Hepatocyte (in vitro differentiated cells): ENCODE results near the gene MLLT1. TPM values are rescaled to one million over a fixed set of nuclear protein-coding genes. Genes with fewer than 3 reads are reported as not detected.

Experiments
- DNase-seq: peaks from one replicate; pipeline ENCODE4 v3.0.0-alpha.2; 2016; ENCODE audit warnings: low spot score
- H2AFZ ChIP-seq: fragments of 200-600 bp; sonication (generic); 2 replicates; pipeline ENCODE4 v1.6.0; 2016; ENCODE audit warnings: antibody characterized with exemption, mild to moderate bottlenecking
- H3K27ac ChIP-seq: fragments of 200-600 bp; sonication (generic); 2 replicates; pipeline ENCODE4 v1.5.1; 2016; ENCODE audit warnings: mild to moderate bottlenecking
- H3K27me3 ChIP-seq: fragments of 200-600 bp; sonication (generic); 2 replicates; pipeline ENCODE4 v1.6.1; 2016
- H3K36me3 ChIP-seq: fragments of 200-600 bp; sonication (generic); replicated peaks from 2 replicates; pipeline ENCODE4 v1.5.1; 2016; ENCODE audit warnings: low read depth; ENCODE audit not compliant: insufficient read depth
- H3K4me1 ChIP-seq: fragments of 200-600 bp; sonication (generic); 2 replicates; pipeline ENCODE4 v1.5.1; 2016; ENCODE audit warnings: mild to moderate bottlenecking, moderate library complexity; ENCODE audit not compliant: insufficient read depth
- H3K4me2 ChIP-seq: fragments of 200-600 bp; sonication (generic); 2 replicates; pipeline ENCODE4 v1.6.0; 2016
- H3K4me3 ChIP-seq: fragments of 200-600 bp; sonication (generic); 2 replicates; pipeline ENCODE4 v1.5.1; 2016; ENCODE audit warnings: mild to moderate bottlenecking
- H3K79me2 ChIP-seq: fragments of 200-600 bp; sonication (generic); 2 replicates; pipeline ENCODE4 v1.6.0; 2017; ENCODE audit warnings: mild to moderate bottlenecking
- H3K9me2 ChIP-seq: fragments of 200-600 bp; sonication (generic); replicated peaks from 2 replicates; pipeline ENCODE4 v1.6.0; 2017; ENCODE audit warnings: mild to moderate bottlenecking; ENCODE audit not compliant: insufficient read depth
- H3K9me3 ChIP-seq: fragments of 200-600 bp; sonication (generic); 2 replicates; pipeline ENCODE4 v1.5.1; 2016; ENCODE audit warnings: low read depth, mild to moderate bottlenecking
- H4K20me1 ChIP-seq: fragments of 200-600 bp; sonication (generic); 2 replicates; pipeline ENCODE4 v1.6.0; 2016; ENCODE audit warnings: mild to moderate bottlenecking; ENCODE audit not compliant: insufficient read depth, poor library complexity, severe bottlenecking
- EZH2 ChIP-seq: fragments of 200-600 bp; sonication (generic); IDR thresholded peaks from 2 replicates; pipeline ENCODE4 v1.6.1; 2016; ENCODE audit warnings: antibody characterized with exemption, mild to moderate bottlenecking, borderline replicate concordance
- EZH2phosphoT487 ChIP-seq: fragments of 200-600 bp; sonication (generic); IDR thresholded peaks from one replicate; pipeline ENCODE4 v1.6.1; 2018; ENCODE audit warnings: antibody characterized with exemption, mild to moderate bottlenecking, low read depth, moderate library complexity; ENCODE audit not compliant: unreplicated experiment, severe bottlenecking
- WGBS: methylation state at CpG from one replicate; pipeline ENCODE4 v1.1.6; 2016; ENCODE audit warnings: low lambda C conversion rate; ENCODE audit errors: missing lambda C conversion rate; 5-methylcytosine and 5-hydroxymethylcytosine counted together
- polyA plus RNA-seq: library from polyadenylated mRNA; unstranded; fragments of >200 nt; fragmentation: Nextera tagmentation; extraction: Ambion mirVana; gene quantifications from 2 replicates; pipeline ENCODE4 v1.2.1, GENCODE V29; 2016
- total RNA-seq: library from RNA; depleted of rRNA; stranded (reverse); fragments of >200 nt; gene quantifications from 2 replicates; pipeline ENCODE4 v1.2.3, GENCODE V29; 2014
- TF ChIP-seq, protein P1 (sequence below): fragments of 200-600 bp; sonication (generic); IDR thresholded peaks from 2 replicates; pipeline ENCODE4 v1.5.1; 2016; ENCODE audit warnings: antibody characterized with exemption, mild to moderate bottlenecking; ENCODE audit not compliant: poor library complexity

MLLT1 gene
- total and polyA plus RNA-seq, 2 experiments from 2014 or later, result 17.2 to 23.3 TPM

DNA sequence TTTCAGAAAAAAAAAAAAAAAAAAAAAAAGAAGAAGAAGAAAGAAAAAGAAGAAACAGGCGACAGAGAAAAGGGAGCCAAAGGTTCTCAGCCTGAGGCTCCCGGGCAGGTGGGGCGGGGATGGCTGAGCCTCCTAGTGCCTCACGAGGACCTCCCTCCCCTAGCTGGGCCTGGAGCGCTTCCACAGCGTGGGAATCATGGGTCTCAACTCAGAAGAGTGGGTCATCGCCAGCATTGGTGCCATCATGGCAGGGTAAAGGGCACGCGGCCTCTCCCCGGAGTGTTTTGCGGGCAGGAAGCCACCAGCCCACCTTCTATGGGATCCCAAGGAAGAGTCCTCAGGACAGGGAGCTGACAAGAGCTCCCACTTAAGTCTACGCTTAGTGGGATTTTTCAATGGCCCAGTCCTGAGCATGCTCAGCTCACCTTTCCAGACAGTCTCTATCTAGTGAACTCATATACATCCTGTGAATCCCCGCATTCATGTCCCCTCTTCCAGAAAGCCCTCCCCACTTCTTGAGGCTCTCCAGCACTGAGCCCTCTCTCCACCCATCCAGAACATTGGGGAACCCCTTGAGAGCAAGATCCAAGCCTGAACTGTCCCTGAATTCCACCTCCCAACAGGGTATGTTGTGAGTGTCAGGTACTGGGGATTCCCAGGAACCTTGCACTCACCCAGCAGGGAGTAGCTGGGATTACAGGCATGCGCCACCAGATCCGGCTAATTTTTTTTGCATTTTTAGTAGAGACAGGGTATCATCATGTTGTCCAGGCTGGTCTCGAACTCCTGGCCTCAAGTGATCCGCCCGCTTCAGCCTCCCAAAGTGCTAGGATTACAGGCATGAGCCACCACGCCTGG is 74.7 kb downstream of the MLLT1 start:
- no peak overlapping the region for H3K4me3 ChIP-seq
- no peak overlapping the region for H3K4me2 ChIP-seq
- H3K79me2 ChIP-seq, result no peaks in the 10 kb centered on the region
- TF ChIP-seq EZH2 (no peak), EZH2phosphoT487 (no peak)
- TF ChIP-seq, protein P1, sequence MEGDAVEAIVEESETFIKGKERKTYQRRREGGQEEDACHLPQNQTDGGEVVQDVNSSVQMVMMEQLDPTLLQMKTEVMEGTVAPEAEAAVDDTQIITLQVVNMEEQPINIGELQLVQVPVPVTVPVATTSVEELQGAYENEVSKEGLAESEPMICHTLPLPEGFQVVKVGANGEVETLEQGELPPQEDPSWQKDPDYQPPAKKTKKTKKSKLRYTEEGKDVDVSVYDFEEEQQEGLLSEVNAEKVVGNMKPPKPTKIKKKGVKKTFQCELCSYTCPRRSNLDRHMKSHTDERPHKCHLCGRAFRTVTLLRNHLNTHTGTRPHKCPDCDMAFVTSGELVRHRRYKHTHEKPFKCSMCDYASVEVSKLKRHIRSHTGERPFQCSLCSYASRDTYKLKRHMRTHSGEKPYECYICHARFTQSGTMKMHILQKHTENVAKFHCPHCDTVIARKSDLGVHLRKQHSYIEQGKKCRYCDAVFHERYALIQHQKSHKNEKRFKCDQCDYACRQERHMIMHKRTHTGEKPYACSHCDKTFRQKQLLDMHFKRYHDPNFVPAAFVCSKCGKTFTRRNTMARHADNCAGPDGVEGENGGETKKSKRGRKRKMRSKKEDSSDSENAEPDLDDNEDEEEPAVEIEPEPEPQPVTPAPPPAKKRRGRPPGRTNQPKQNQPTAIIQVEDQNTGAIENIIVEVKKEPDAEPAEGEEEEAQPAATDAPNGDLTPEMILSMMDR, result no peak
- no peaks in the 10 kb centered on the region for H3K36me3 ChIP-seq
- DNase-seq, result no peak
- H3K9me3 ChIP-seq, result no peaks in the 10 kb centered on the region
- H2AFZ ChIP-seq, result no peak overlapping the region
- H3K27ac ChIP-seq, result no peak overlapping the region
- no peaks in the 10 kb centered on the region for H3K27me3 ChIP-seq
- no peaks in the 10 kb centered on the region for H4K20me1 ChIP-seq
- H3K4me1 ChIP-seq, result peaks cover 1% of the 10 kb centered on the region
- 89% methylated on average over 19 of the region's 19 CpGs for WGBS
- H3K9me2 ChIP-seq, result no peaks in the 10 kb centered on the region

DNA sequence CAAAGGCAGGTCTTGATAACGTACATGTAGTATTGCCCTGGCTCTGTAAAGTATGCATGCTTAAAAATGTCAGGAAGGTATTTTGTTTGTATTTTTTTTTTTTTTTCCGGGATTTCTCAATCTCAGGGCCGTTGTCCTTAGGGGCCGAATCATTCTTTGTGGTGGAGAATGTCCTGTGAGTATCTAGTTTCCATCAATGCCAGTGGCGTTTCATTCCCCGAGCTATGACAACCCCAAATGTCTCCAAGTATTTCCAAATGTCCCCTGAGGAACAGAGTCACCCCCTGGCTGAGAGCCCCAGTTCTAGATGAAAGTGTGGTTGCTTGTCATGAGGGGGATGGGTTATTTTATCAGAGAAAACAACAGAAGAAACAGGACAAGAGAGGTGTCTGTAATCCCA is 75.6 kb downstream of the MLLT1 start:
- 70% methylated on average over 6 of the region's 6 CpGs for WGBS
- H3K36me3 ChIP-seq, result no peaks in the 10 kb centered on the region
- no peaks in the 10 kb centered on the region for H4K20me1 ChIP-seq
- no peak overlapping the region for H3K27ac ChIP-seq
- no peaks in the 10 kb centered on the region for H3K27me3 ChIP-seq
- no peak for DNase-seq
- no peak overlapping the region for H2AFZ ChIP-seq
- H3K9me2 ChIP-seq, result no peaks in the 10 kb centered on the region
- H3K4me2 ChIP-seq, result no peak overlapping the region
- peaks cover 4% of the 10 kb centered on the region for H3K4me1 ChIP-seq
- no peak overlapping the region for H3K4me3 ChIP-seq
- no peaks in the 10 kb centered on the region for H3K79me2 ChIP-seq
- no peaks in the 10 kb centered on the region for H3K9me3 ChIP-seq
- TF ChIP-seq, protein P1, result no peak
- TF ChIP-seq EZH2phosphoT487 (no peak), EZH2 (no peak)

DNA sequence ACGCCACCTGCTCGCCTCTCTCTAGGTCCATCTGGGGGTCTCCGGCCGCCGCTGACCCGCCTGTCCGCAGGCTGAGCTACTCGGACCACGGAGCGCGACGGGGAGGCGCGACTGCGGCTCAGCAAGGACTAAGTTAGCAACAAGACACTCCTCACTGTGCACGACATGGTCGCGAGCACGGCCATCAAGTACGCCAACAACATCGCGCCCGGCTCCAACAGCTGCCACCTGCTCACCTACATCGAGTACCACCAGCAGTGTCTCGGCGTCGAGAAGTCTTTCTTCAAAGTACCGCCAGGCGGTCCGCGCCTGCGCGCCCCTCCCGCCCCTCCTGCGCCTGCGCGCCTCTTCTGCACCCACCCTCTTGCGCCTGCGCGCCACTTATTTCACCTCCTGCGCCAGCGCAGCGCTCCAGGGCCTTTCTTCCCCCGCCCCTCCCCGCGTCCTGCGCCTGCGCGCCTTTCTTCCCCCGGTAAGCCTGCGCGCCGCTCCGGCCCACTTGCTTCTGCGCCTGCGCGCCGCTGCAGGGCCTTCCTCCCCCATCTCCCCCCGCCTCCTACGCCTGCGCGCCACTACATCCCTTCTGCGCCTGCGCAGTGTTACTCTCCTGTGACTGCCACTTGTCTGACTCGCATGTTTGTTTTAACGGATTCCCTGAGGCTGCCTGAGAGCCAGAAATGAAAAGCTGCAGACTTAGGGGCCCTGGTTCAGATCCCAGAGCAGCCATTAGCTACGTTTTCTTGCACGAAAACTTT is 80.4 kb downstream of the MLLT1 start:
- H3K4me2 ChIP-seq, result peak overlapping the region; percentile 82
- H3K4me1 ChIP-seq, result peaks cover 4% of the 10 kb centered on the region
- H3K79me2 ChIP-seq, result peaks cover 9% of the 10 kb centered on the region
- no peaks in the 10 kb centered on the region for H3K27me3 ChIP-seq
- no peaks in the 10 kb centered on the region for H3K9me3 ChIP-seq
- peak overlapping the region; percentile 25 for H3K27ac ChIP-seq
- H3K4me3 ChIP-seq, result peak overlapping the region; percentile 38
- H4K20me1 ChIP-seq, result no peaks in the 10 kb centered on the region
- no peaks in the 10 kb centered on the region for H3K36me3 ChIP-seq
- DNase-seq, result peak; percentile 100
- H2AFZ ChIP-seq, result peak overlapping the region; percentile 46
- TF ChIP-seq, protein P1, result no peak
- no peak for TF ChIP-seq EZH2phosphoT487
- TF ChIP-seq EZH2, result no peak
- H3K9me2 ChIP-seq, result no peaks in the 10 kb centered on the region
- WGBS, result 3% methylated on average over 45 of the region's 68 CpGs
